PC-9 (cell line): ENCODE measurements around the gene NKX2-4. TPM values are rescaled to one million over a fixed set of nuclear protein-coding genes. Genes with fewer than 3 reads are reported as not detected.

ENCODE experiments used
- Bru-seq: library from RNA; stranded (reverse); fragments of 400-500 nt; gene quantifications from one replicate; lab custom pipeline; 2021; lab: Mats Ljungman, UMichigan
- BruChase-seq, 2 experiments: library from RNA; stranded (reverse); fragments of 400-500 nt; gene quantifications; one replicate each; lab custom pipeline; 2021; lab: Mats Ljungman, UMichigan
- BruUV-seq: library from RNA; stranded (reverse); fragments of 400-500 nt; replicated peaks from 2 replicates; lab custom pipeline; 2021; lab: Mats Ljungman, UMichigan
- CTCF ChIA-PET: fragments of 300-600 bp; sonication (Branson Sonifier 250); formaldehyde crosslinking; loops from one replicate; lab custom pipeline; 2022; ENCODE audit warnings: antibody characterized with exemption; lab: Charles Lee
- POLR2A ChIA-PET: fragments of 300-600 bp; sonication (Branson Sonifier 250); formaldehyde crosslinking; loops from one replicate; lab custom pipeline; 2022; ENCODE audit warnings: antibody characterized with exemption; ENCODE audit not compliant: unreplicated experiment; lab: Charles Lee
- DNase-seq, 2 experiments: peaks; one replicate each; pipeline versions ENCODE4 v3.0.0 to v3.0.0-alpha.2; 2015 to 2022; ENCODE audit warnings: mixed read lengths in 1 of 2
- H2AFZ ChIP-seq: fragments of 200-600 bp; sonication (generic); 2 replicates; pipeline ENCODE4 v1.8.1; 2017; ENCODE audit warnings: antibody characterized with exemption
- H3F3A ChIP-seq: fragments of 200-600 bp; sonication (generic); 2 replicates; pipeline ENCODE4 v1.8.1; 2017; ENCODE audit warnings: antibody characterized with exemption, mild to moderate bottlenecking, low read depth; ENCODE audit not compliant: insufficient read depth
- H3K27ac ChIP-seq: fragments of 200-600 bp; sonication (generic); 2 replicates; pipeline ENCODE4 v1.6.1; 2016; ENCODE audit warnings: mixed run types
- H3K27me3 ChIP-seq: fragments of 200-600 bp; sonication (generic); 2 replicates; pipeline ENCODE4 v1.6.1; 2016; ENCODE audit warnings: low read depth, mixed run types; ENCODE audit not compliant: insufficient read depth
- H3K36me3 ChIP-seq: fragments of 200-600 bp; sonication (generic); 2 replicates; pipeline ENCODE4 v1.6.1; 2016; ENCODE audit warnings: low read depth, mixed run types
- H3K4me1 ChIP-seq: fragments of 200-600 bp; sonication (generic); replicated peaks from 2 replicates; pipeline ENCODE4 v1.6.1; 2016; ENCODE audit warnings: mixed run types; ENCODE audit not compliant: insufficient read depth
- H3K4me2 ChIP-seq: fragments of 200-600 bp; sonication (generic); 2 replicates; pipeline ENCODE4 v1.6.1; 2017; ENCODE audit warnings: mixed run types
- H3K4me3 ChIP-seq: fragments of 200-600 bp; sonication (generic); 2 replicates; pipeline ENCODE4 v1.6.1; 2016; ENCODE audit warnings: mixed run types
- H3K79me2 ChIP-seq: fragments of 200-600 bp; sonication (generic); 2 replicates; pipeline ENCODE4 v1.6.1; 2017; ENCODE audit warnings: low read depth, mixed run types
- H3K9me2 ChIP-seq: fragments of 200-600 bp; sonication (generic); 2 replicates; pipeline ENCODE4 v1.8.1; 2017; ENCODE audit warnings: mild to moderate bottlenecking; ENCODE audit not compliant: insufficient read depth
- H3K9me3 ChIP-seq: fragments of 200-600 bp; sonication (generic); 2 replicates; pipeline ENCODE4 v1.8.1; 2016; ENCODE audit warnings: low read depth; ENCODE audit not compliant: insufficient read depth
- H4K20me1 ChIP-seq: fragments of 200-600 bp; sonication (generic); 2 replicates; pipeline ENCODE4 v1.8.1; 2017; ENCODE audit not compliant: insufficient read depth
- EZH2 ChIP-seq: fragments of 200-600 bp; sonication (generic); IDR thresholded peaks from 2 replicates; pipeline ENCODE4 v1.8.0; 2017; ENCODE audit warnings: antibody characterized with exemption, low read depth
- intact Hi-C: fragments of 100-400 bp; cut with micrococcal nuclease; formaldehyde crosslinking; loops from one replicate; pipeline ENCODE4 v1.10.0; 2022; ENCODE audit not compliant: unreplicated experiment
- long read RNA-seq: library from polyadenylated mRNA; stranded (forward); transcript quantifications from one replicate; pipeline ENCODE4 v2.0.0, GENCODE V29; 2022
- total RNA-seq: library from RNA; stranded (reverse); gene quantifications from 2 replicates; pipeline ENCODE4 v1.2.3, GENCODE V29; 2021
- TF ChIP-seq, protein P1 (sequence below): fragments of 200-600 bp; sonication (generic); conservative IDR thresholded peaks from 2 replicates; pipeline ENCODE4 v1.6.1; 2017; ENCODE audit warnings: mixed run types, antibody characterized with exemption, mild to moderate bottlenecking, moderate library complexity

Gene NKX2-4
- not detected in 2 replicates for total RNA-seq
- not detected for Bru-seq, nascent RNA
- BruChase-seq, experiment 1, labeled RNA remaining after a 2-hour chase = not detected
- not detected for BruChase-seq, experiment 2, labeled RNA remaining after a 6-hour chase
- long read RNA-seq = 0 reads

DNA sequence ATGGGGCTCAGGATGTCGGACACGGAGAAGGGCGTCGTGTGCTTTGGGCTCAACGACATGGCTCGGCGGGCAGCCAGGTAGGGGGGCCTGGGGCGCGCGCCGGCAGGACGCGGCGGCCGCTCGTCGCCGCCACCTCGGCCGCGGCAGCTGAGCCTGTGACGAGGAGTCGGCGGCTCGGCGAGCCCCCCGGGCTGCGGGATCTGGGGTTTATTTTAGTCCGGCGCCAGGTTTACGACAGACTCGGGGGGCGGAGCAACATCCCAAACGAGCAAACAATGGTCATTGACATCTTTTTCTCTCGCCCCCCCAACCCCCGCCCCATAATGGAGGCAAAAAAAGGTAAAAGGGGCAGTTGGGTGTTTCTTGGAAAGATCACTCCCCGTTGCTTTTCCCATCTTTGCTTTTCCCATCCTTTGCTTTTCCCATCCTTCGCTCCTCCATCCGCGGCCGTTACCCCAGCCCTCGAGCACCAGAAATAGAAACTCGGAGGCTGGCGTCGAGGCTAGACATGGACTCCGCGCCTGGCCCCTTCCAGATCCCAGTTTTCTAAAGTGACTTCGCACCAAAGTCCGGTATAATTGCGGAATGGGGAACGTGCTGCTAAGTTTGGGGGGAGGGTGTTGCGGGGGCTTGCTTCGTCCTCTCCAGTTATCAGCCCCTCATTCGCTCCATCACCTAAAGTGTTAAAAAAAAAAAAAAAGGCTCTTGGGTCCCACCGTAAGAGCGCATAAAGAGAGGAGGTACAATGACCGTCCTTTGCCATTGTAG is at the start of gene NKX2-4:
TSS of gene NKX2-4 (minus strand) at position 186 of the 768 bp plus-strand sequence. CDS start at position 59, 127 bp downstream.
- Histone ChIP-seq H2AFZ (no peak within 1 kb of the TSS), H3K4me2 (no peak within 1 kb of the TSS), H4K20me1 (no peaks in the 10 kb centered on the region), H3K9me3 (no peaks in the 10 kb centered on the region), H3K79me2 (no peaks in the 10 kb centered on the region), H3K9me2 (no peaks in the 10 kb centered on the region), H3F3A (no peaks in the 10 kb centered on the region), H3K4me3 (no peak within 1 kb of the TSS), H3K27me3 (peaks cover 4% of the 10 kb centered on the region; the same call in 1 of the 2 replicates), H3K36me3 (no peaks in the 10 kb centered on the region), H3K27ac (no peak within 1 kb of the TSS), H3K4me1 (no peaks in the 10 kb centered on the region)
- ChIA-PET CTCF (no interaction called here), POLR2A (no interaction called here)
- no peak for DNase-seq
- BruUV-seq = no TSS peak
- intact Hi-C loops = no loop called here
- TF ChIP-seq, protein P1, sequence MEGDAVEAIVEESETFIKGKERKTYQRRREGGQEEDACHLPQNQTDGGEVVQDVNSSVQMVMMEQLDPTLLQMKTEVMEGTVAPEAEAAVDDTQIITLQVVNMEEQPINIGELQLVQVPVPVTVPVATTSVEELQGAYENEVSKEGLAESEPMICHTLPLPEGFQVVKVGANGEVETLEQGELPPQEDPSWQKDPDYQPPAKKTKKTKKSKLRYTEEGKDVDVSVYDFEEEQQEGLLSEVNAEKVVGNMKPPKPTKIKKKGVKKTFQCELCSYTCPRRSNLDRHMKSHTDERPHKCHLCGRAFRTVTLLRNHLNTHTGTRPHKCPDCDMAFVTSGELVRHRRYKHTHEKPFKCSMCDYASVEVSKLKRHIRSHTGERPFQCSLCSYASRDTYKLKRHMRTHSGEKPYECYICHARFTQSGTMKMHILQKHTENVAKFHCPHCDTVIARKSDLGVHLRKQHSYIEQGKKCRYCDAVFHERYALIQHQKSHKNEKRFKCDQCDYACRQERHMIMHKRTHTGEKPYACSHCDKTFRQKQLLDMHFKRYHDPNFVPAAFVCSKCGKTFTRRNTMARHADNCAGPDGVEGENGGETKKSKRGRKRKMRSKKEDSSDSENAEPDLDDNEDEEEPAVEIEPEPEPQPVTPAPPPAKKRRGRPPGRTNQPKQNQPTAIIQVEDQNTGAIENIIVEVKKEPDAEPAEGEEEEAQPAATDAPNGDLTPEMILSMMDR = no peak
- no peak for TF ChIP-seq EZH2

DNA sequence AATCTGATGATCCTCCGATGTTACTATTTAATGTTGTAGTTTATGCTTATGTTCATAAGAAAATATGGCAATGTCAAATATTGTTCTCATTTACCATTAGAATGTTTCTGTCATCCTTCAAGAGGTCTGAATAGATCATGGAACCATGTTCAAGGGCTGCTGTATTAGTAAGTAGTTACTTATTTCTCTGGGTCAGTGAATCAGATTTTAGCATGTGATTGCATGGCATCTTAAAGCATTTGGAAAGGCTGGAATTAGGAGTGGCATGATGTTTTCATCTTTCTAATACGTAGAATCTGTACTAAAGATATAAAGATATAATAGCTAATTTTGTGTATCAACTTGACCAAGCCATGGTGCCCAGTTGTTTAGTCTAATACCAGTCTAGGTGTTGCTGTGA is 40.5 kb upstream of the NKX2-4 start:
- peaks cover 57% of the 10 kb centered on the region for H3K27me3 ChIP-seq
- DNase-seq = no peak
- H3K4me3 ChIP-seq = no peak overlapping the region
- H4K20me1 ChIP-seq = no peaks in the 10 kb centered on the region
- no peaks in the 10 kb centered on the region for H3K79me2 ChIP-seq
- H3K36me3 ChIP-seq = no peaks in the 10 kb centered on the region
- no peaks in the 10 kb centered on the region for H3K4me1 ChIP-seq
- H3K9me2 ChIP-seq = no peaks in the 10 kb centered on the region
- CTCF ChIA-PET = no interaction called here
- TF ChIP-seq, protein P1 = no peak
- no peak for TF ChIP-seq EZH2
- no peaks in the 10 kb centered on the region; the same call in 1 of the 2 replicates for H3K9me3 ChIP-seq
- no peak overlapping the region for H2AFZ ChIP-seq
- H3F3A ChIP-seq = no peaks in the 10 kb centered on the region
- H3K27ac ChIP-seq = no peak overlapping the region
- intact Hi-C loops = loop anchor here (10.0 kb wide), 1 partner anchor 537 kb away; no protein-coding TSS in a partner anchor
- BruUV-seq = no TSS peak
- POLR2A ChIA-PET = no interaction called here
- no peak overlapping the region for H3K4me2 ChIP-seq

DNA sequence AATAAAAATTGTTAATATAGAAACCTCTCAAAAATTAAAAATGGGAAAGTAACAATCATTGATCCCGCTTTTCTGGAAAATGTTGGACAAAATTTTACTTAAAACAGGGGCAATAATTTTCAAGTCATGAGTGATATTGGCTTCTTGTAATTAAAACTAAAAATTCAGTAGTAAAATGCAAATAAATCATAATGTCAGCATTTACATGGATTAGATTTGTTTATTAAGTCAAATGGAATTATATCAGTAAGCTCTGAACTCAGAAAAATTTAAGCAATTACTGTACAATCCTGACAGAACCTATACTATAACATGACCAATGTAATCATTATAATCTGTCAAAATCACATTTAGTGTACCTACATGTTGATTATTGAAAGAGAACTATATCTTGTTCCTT is 39.9 kb upstream of the NKX2-4 start:
- CTCF ChIA-PET = no interaction called here
- H3K4me2 ChIP-seq = no peak overlapping the region
- no peaks in the 10 kb centered on the region for H3K9me2 ChIP-seq
- no TSS peak for BruUV-seq
- H3K27ac ChIP-seq = no peak overlapping the region
- POLR2A ChIA-PET = no interaction called here
- no peaks in the 10 kb centered on the region for H3K36me3 ChIP-seq
- no peaks in the 10 kb centered on the region for H3F3A ChIP-seq
- no peaks in the 10 kb centered on the region for H3K79me2 ChIP-seq
- H3K27me3 ChIP-seq = peaks cover 57% of the 10 kb centered on the region
- H4K20me1 ChIP-seq = no peaks in the 10 kb centered on the region
- TF ChIP-seq, protein P1 = no peak
- no peak for TF ChIP-seq EZH2
- H3K9me3 ChIP-seq = no peaks in the 10 kb centered on the region; the same call in 1 of the 2 replicates
- no peak for DNase-seq
- no peaks in the 10 kb centered on the region for H3K4me1 ChIP-seq
- intact Hi-C loops = loop anchor here (10.0 kb wide), 1 partner anchor 538 kb away; no protein-coding TSS in a partner anchor
- H3K4me3 ChIP-seq = no peak overlapping the region
- H2AFZ ChIP-seq = no peak overlapping the region
